SW 1271 (cell line): Measurements from ENCODE around the gene KLF4.

Experiments used
- DNase-seq, 2 experiments: peaks; one replicate each; lab custom pipeline; 2025; lab: John Stamatoyannopoulos, UW

KLF4 gene

DNA sequence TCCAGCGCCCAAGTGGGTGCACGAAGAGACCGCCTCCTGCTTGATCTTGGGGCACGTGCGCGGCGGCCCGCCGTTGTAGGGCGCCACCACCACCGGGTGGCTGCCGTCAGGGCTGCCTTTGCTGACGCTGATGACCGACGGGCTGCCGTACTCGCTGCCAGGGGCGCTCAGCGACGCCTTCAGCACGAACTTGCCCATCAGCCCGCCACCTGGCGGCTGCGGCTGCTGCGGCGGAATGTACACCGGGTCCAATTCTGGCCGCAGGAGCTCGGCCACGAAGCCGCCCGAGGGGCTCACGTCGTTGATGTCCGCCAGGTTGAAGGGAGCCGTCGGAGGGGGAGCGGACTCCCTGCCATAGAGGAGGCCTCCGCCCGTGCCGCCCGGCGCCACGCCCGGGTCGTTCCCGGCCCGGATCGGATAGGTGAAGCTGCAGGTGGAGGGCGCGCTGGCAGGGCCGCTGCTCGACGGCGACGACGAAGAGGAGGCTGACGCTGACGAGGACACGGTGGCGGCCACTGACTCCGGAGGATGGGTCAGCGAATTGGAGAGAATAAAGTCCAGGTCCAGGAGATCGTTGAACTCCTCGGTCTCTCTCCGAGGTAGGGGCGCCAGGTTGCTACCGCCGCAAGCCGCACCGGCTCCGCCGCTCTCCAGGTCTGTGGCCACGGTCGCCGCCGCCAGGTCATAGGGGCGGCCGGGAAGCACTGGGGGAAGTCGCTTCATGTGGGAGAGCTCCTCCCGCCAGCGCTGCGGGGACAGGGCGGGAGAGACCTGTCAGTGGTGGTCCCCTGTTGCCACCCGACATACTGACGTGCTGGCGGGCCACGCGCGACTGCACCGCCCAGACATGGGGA, 1.8 kb downstream of the KLF4 start:
- no peak for DNase-seq

DNA sequence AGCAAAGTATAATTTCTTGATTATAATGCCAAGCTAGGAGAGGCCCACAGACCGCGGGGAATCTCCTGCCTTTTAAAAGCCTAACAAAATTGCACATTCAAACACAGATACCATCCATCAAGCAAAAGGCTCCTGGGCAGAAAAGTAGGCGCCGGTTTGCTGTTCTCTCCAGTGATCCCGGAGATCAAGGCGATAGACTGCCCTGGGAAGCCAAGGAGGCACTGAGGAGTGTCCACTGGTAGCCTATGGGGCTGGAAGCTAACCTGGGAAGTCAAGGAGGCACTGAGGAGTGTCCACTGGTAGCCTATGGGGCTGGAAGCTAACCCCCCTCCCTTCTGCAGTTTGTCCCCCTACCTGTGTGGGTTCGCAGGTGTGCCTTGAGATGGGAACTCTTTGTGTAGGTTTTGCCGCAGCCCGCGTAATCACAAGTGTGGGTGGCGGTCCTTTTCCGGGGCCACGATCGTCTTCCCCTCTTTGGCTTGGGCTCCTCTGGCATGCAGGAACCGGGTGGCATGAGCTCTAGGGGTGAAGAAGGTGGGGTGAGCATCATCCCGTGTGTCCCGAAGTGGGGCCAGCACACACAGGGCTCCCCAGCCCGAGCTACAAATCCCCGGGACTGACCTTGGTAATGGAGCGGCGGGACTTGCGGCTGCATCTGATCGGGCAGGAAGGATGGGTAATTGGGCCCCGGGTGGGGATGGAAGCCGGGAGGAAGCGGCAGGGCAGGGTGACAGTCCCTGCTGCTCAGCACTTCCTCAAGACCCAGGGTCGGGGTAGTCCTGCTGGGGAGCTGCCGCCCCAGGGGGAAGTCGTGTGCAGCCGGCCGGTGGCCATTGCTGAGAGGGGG, 2.7 kb downstream of the KLF4 start:
- no peak for DNase-seq

DNA sequence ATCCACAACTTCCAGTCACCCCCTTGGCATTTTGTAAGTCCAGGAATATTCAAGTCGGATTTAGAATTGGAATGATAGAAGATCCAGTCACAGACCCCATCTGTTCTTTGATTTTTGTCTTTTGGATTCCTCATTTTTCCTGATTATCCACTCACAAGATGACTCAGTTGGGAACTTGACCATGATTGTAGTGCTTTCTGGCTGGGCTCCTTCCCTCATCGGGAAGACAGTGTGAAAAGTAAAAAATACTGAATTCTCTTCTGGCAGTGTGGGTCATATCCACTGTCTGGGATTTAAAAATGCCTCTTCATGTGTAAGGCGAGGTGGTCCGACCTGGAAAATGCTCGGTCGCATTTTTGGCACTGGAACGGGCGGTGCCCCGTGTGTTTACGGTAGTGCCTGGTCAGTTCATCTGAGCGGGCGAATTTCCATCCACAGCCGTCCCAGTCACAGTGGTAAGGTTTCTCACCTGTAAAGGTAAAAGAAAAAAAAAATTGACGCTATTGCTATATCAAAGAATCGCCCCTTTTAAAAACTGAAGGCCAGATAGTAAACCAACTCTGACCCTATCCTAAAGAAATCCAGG, 4.0 kb downstream of the KLF4 start:
- no peak for DNase-seq

DNA sequence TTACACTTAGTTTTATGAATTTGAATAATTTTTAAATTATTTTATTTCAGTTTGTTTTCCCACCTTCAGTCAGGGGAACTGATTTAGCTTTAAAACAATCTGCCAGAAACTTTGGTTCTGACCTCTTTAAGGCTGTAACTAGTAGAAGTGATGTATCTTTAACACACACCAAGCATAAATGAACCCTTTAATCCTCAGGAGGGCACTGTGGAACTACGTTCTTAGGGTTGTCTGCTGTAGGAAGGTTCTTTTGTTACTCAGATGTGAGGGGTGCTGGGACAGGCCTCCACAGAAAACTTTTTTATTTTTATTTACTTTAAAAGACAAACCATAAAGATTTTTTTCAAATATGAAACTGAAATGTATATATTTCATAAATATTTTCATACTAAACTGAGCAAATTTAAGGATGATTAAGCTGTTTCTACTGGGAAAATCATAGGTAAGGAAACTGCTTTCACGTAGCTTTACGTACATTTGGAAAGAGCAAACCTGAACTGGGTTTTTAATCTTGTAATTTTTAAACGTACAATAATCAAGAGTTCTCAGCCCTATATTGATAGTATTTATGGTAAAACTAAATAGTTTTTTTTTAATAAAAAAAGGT, 5.3 kb downstream of the KLF4 start:
- peak; percentile 16 to 81 for DNase-seq

DNA sequence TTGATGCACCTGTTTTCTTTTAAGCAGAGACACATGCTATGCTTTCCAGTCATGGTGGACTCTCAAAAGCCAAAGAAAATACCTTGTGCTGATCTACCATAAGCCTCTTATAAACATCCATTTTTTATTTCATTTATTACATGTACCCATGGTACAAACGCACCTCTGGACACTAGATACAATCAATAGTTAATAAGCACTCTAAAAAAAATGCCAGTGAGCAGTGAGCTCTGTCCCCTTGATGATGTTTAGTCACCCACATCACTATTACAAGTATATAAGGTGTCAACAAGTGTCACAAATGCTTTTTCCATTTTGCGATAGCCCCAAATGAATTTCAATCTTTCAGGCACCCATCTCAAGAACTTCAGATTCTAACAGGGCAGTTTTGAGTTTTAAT, 5.9 kb downstream of the KLF4 start:
- DNase-seq = no peak

DNA sequence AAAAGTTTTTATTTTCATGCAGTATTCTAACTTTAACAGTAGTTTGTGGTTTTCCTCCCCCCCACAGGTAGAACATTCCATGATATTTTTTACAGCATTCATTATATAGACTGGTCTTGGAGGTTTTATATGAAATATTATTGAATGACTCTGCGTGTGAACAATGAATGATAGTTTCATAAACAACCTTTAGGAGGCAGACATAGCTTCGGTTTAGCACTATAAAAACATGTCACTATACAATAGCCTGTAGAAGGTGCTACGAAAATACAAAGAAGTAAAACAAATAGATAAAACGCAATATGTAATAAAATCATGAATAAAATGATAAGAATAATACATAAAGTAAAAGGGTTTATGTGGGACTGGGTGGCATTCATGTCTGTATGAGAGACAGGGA, 8.5 kb downstream of the KLF4 start:
- peak in 1 of 2 experiments; percentile 50 for DNase-seq

DNA sequence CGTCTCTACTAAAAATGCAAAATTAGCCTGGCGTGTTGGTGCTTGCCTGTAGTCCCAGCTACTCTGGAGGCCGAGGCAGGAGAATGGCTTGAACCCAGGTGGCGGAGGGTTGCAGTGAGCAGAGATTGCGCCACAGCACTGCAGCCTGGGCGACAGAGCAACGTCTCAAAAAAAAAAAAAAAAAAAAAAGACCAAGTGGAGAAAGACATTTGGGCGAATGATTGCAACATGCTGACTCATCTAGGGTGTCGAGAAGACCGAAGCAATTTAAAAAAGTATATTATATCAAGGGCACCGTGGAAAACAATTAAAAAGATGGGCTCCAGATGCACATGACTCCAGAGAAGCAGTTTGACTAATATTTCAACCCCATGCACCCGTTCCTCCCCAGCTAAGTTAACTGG, 9.2 kb downstream of the KLF4 start:
- DNase-seq = no peak

DNA sequence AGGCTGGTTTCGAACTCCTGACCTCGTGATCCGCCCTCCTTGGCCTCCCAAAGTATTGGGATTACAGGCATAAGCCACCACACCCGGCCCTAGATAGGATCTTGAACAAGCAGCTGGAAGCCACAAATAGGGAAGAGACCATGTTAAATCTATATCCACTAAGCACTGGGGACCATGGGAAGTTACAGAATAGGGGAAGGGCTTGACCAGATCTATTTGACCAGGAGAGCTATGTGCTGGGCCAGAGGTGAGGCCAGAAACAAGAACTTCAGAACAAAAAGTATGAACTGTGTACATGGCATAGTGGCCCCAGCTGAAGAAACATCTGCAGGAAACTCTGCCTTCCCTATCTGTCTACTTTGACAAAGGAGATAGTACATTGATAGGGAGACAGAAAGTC, 10.8 kb downstream of the KLF4 start:
- DNase-seq = no peak

DNA sequence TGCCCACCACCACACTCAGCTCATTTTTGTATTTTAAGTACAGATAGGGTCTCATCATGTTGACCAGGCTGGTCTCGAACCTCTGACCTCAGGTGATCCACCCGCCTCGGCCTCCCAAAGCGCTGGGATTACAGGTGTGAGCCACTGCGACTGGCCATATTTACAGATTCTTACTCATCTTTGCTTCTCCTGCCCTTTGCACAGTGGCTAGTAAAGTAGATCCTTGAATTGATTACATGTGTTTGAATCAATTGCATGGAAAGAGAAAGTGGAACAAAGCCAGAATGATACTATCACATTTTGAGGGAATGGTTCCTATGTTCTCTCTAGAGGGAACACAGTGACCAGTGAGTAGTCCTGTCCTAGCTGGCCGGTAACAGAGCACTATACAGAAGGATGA, 15.4 kb downstream of the KLF4 start:
- DNase-seq = no peak

DNA sequence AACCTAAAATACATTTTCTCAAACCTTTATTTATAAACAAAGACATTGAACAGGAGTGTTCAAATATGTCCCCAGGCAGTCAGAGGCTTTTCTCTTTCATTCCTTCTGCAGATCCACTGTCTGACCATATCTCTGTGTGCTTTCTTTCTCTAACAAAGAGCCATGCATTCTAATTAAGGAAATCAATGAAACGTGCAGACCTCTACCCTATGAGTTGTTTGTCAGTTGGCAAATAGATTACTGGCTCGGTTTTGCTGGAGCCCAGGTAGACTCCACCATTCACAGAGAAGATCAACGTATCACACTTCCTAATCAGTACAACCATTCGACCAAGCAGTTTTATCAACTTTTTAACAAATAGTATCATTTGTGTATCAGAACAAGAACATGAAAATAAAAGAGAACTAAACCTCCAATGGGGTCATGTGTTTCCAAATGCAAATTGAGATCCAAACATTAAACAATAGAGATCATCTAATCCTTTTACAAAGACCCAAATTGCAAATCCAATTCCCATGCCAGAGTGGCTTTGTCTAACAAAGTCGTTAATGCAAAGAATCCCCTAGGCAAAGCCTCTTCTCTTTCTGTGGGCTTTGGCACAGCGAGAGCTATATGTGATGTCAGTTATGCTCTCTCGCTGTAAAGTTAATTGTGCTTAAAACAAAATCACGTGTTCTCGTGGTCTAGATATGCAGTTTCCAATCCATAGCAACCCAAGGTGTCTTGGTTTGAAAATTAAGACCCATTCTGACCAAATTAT, 16.8 kb downstream of the KLF4 start:
- DNase-seq = no peak

DNA sequence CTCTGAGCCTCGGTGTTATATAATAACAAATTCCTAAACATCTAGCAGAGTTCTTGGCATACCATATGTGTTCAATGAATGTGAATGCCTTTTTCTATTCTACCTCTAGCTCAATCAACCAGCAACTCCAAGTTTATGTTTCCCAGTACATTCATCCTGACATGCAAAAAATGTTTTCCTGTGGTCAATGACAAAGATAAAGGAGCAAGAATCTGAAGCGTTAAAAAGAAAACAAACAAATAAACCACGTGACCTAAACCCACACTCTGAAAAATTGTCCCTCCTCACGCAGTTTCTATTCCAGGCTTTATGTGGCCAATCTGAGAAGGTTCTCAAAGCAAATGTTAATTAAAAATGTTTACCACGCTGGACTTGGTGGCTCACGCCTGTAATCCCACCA, 18.0 kb downstream of the KLF4 start:
- no peak for DNase-seq

DNA sequence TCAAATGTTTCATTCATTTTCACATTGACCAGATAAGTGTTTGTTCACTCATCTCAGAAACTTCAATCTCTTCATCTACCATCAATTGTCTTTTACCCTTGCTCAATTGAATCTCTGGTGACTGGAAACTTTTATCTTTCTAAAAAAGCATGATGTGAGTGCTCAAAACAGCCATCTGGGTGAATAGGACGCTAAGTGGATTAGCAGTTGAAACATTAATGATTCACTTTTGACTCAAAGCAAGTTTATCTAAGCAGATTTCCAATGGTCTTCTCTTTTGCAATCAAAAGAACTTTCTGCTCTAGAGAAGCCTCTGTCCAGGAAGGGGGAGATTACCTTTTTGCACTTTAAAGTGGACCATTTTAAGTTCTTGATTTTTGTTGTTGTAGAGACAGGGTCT, 22.2 kb downstream of the KLF4 start:
- no peak for DNase-seq

DNA sequence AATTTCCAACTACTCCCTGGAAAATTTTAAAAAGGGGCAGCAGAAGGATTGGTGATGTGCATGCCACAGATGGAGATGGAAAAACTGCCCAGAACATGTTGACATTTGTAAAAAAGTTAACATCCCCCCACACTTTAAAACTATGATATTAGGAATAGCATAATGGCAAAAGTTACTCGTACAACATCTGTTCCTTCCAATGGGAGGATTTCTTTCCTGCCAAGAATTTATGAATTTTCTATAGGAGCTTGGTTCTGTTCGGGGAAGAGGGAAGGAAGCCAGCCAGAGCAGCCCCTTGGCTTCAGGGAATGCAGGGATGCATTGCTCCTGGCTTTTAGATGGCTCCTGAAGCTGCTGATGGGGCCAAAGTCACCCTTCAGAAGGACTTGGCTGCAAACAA, 22.7 kb downstream of the KLF4 start:
- no peak for DNase-seq

DNA sequence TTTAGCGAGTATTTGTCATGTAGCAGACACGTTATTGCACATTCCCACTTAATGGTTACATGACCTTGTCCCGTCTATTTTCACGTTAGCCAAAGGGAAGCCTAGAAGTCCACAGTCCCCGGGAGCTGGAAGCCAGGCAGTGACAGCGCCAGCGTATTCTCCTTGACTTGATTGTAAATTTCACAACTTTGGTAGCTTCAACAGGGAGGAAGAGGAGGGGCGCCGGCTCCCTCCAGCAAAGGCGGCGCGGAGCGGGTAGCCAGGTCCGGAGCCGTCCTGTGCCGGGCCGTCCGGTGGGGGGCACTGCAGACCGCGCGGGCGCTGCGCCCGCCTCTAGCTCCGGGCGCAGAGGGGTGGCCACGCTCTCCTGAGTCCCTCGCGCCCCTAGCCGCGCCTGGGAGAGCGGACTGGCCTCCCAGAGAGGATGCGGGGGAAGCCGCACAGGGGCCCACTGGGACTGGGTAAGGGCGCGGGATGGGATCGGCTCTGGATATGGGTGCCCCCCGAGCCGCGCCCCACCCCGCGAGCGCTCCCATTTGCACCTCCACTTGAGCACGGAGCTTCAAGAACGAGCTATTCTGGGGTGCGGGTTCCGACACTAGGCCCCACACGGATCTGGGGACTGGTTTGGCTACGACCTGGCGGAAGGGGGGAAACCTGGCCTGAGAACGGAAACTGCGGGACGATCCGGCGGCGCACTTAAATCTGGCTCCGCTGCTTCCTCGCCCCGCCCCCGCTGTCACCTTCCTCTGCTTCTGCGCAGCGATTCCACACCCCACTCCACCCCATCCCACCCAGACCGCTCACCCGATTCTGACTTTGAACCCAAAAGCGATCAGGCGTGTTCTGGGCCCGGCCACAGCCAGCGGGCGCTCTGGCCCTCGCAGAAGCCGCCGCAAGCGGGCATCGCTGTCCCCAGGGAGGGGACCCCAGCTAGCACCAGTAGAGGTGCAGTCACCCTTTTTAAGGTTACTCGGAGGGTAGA, 23.8 kb downstream of the KLF4 start:
- no peak for DNase-seq

DNA sequence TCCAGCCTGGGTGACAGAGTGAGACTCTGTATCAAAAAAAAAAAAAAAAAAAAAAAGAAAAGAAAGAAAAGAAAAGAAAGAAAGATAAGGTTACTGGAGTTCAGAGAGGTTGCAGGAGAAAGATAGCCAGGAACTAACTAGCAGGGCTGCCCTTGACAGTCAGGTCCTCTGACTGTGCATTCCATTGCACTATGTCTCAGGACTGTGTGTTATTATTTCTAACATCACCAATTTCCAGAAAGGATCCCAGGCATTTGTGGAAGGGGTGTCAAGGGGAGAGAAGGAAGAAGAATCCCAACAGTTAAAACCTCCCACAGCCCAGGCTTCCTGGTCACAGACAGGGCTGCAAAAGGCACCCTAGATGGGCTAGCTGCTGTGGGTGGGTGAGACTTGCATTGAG, 25.1 kb downstream of the KLF4 start:
- DNase-seq = no peak

DNA sequence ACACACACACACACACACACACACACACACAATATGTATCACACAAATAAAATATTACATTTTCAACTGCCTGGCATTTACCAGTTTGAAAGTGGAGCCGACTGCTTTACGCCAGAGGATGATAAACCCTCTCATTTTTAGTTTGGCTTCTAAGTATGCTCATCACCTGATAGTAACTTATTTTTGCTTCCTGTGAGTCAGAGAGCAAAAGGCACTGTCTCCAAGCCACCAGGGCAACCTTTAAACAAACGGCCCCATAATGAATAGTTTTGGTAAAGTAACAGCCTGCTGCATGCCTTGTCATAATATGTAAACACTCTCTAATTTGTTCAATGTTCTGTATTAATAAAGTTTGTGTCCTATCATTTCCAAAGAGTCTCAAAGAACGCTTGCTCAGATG, 26.9 kb downstream of the KLF4 start:
- no peak for DNase-seq

DNA sequence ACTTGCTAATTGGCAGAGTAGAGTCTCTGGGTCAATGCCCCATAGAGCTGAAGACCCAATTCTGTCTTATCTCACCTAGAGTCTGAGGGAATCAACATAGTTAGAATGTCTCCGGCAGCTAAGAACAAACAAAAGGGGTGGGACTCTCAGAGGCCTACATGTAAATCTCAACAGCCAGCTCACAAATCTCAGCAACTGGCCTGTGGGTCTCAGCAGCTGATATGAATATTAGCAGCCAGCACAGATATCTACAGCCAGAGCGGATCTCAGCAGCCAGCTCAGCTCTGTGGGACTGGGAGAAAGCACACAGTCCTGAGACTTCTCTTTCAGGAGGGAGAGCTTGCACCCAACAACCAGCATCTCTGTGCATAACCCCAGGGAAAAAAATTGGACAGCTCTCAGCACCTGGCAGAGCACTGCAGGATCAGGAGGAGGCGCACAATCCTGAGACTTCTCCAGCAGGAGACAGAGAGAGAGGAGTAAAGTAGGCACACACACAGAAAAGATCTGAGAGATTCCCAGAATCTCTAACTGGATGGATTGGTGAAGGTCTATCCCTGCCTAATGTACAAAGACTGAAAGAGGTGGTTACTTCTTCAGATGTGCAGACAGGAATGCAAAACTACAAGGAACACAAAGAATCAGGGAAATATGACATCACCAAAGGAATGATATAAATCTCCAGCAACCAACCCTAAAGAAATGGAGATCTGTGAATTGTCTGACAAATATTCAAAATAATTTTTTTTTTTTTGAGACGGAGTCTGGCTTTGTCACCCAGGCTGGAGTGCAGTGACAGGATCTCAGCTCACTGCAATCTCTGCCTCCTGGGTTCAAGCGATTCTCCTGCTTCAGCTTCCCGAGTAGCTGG, 29.2 kb downstream of the KLF4 start:
- no peak for DNase-seq

DNA sequence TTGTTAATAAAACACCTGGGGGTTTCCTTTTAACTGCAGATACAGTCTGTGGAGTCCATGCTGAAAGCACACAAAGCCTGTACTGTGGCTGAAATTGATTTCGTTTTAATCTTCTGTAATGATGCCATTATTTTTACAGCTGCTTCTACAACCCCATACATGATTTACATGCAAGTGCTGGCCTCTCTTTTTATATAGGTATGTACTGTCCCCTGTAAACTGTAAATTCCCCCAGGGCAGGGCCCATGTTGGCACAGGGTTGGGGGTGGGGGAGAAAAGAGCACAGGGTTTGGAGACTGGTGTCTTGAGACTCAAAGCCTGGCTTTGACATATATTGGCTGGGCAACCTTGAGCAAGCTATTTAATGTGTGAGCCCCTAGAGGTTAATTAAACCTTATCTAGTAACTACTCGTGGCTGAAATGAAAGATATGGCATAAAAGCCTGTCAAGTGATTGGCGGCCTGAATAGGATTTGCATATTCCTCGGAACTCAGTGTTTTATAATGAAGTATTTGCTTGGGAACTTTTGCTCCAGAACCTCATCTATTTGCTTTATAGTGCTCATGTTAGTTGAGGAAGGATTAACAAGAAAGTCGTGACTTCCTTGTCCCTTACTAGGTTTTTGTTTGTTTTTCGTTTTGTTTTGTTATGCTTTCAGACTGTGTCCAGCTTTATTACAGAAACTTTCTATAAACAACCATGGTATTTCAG, 34.0 kb downstream of the KLF4 start:
- no peak for DNase-seq

DNA sequence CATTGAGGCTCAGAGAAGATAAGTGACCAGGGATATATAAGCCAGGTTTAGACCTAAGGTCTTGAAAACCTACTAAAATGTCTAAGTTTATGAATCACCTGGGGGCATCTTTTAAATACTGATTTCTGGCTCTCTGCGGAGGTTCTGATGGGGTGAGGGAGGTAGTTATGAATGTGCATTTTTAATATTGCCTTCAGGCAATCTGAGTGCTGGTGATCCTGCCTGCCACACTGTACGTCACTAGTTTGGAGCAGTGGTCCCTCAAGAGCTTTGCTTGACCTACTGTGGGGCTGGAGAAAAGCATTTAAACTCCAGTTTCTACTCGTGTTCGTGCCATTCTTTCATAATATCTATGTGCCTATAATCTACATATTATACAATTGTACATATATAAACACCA, 36.1 kb downstream of the KLF4 start:
- DNase-seq = no peak
